GM21619 (cell line): ENCODE results near the gene IMP3.
A peak's percentile ranks its signal among the peaks of the same experiment; 100 is the strongest.

Experiments
- ATAC-seq: cut with Tn5 transposase; IDR thresholded peaks from one replicate; pipeline ENCODE4 v1.9.1; 2021; ENCODE audit not compliant: unreplicated experiment

The IMP3 gene

GRCh38 chr15:75625542-75626347 lies 14.3 kb downstream of the IMP3 start, which contains the start of gene SNUPN:
Gene SNUPN, minus strand, starts transcription at chr15:75625725. Its CDS starts 4,674 bp downstream, at chr15:75621051.
- ATAC-seq: peak; percentile 78

GRCh38 chr15:75622505-75622904 lies 17.5 kb downstream of the IMP3 start:
- ATAC-seq: no peak

GRCh38 chr15:75620841-75621391 lies 19.1 kb downstream of the IMP3 start:
- no peak for ATAC-seq

GRCh38 chr15:75620058-75620820 lies 19.8 kb downstream of the IMP3 start:
- ATAC-seq: no peak

- no peak for ATAC-seq
These were observed 23.3 kb downstream of the IMP3 start for GRCh38 chr15:75616766-75617165.

GRCh38 chr15:75606711-75607699 lies 33.0 kb downstream of the IMP3 start:
- no peak for ATAC-seq

GRCh38 chr15:75606026-75606425 lies 34.0 kb downstream of the IMP3 start:
- ATAC-seq: no peak

- ATAC-seq: no peak
These were observed 40.6 kb downstream of the IMP3 start for GRCh38 chr15:75599401-75599800.

GRCh38 chr15:75598361-75598760 lies 41.7 kb downstream of the IMP3 start:
- no peak for ATAC-seq

GRCh38 chr15:75597667-75598341 lies 42.2 kb downstream of the IMP3 start:
- ATAC-seq: no peak

GRCh38 chr15:75596703-75597345 lies 43.2 kb downstream of the IMP3 start:
- no peak for ATAC-seq

GRCh38 chr15:75594276-75594675 lies 45.7 kb downstream of the IMP3 start:
- no peak for ATAC-seq

- no peak for ATAC-seq
These were observed 48.2 kb downstream of the IMP3 start for GRCh38 chr15:75591655-75592364.

- ATAC-seq: no peak
These were observed 49.8 kb downstream of the IMP3 start for GRCh38 chr15:75590239-75590638.
